DOHH2 (cell line): ENCODE measurements around the gene MTMR10.

Experiments used
- EZH2phosphoT487 ChIP-seq: fragments of 200-600 bp; sonication (generic); IDR thresholded peaks from 2 replicates; pipeline ENCODE4 v1.6.1; 2017; ENCODE audit warnings: borderline replicate concordance, mild to moderate bottlenecking, antibody characterized with exemption, low read length, moderate library complexity, mixed read lengths
- TF ChIP-seq, protein P1 (sequence below): fragments of 200-600 bp; sonication (generic); IDR thresholded peaks from one replicate; pipeline ENCODE4 v1.5.1; 2014; ENCODE audit warnings: antibody characterized with exemption, mild to moderate bottlenecking, low read depth, low read length; ENCODE audit not compliant: poor library complexity, severe bottlenecking

DNA sequence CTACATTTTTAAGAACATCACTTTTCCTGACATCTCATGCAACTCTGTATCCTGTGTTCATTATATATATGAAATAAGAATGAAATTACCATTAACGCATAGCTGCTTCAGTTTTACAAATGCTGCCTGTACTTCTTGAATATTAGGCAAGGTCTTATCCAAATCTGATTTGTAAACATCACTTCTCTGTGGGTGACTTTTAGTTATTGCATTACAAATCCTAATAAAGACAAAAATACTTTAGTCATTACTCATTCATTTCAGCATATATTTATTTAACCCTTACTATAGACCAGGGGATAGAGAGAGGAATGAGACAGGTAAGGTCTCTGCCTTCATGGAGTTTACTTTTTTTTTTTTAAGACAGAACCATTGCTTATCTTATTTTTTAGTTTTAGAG lies 36.8 kb downstream of the MTMR10 start:
- TF ChIP-seq, protein P1, sequence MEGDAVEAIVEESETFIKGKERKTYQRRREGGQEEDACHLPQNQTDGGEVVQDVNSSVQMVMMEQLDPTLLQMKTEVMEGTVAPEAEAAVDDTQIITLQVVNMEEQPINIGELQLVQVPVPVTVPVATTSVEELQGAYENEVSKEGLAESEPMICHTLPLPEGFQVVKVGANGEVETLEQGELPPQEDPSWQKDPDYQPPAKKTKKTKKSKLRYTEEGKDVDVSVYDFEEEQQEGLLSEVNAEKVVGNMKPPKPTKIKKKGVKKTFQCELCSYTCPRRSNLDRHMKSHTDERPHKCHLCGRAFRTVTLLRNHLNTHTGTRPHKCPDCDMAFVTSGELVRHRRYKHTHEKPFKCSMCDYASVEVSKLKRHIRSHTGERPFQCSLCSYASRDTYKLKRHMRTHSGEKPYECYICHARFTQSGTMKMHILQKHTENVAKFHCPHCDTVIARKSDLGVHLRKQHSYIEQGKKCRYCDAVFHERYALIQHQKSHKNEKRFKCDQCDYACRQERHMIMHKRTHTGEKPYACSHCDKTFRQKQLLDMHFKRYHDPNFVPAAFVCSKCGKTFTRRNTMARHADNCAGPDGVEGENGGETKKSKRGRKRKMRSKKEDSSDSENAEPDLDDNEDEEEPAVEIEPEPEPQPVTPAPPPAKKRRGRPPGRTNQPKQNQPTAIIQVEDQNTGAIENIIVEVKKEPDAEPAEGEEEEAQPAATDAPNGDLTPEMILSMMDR = no peak
- TF ChIP-seq EZH2phosphoT487 = no peak
